Osteocyte (in vitro differentiated cells): Measurements from ENCODE around the gene SLC4A2. TPM values are rescaled to one million over a fixed set of nuclear protein-coding genes. Genes with fewer than 3 reads are reported as not detected.

Source experiments
- DNase-seq: peaks from one replicate; pipeline ENCODE4 v3.0.0; 2021; ENCODE audit warnings: mixed read lengths; ENCODE audit not compliant: unreplicated experiment; ENCODE audit errors: extremely low spot score
- H3K27ac Mint-ChIP-seq: one replicate; pipeline ENCODE4 v1.8.0; 2021; ENCODE audit warnings: mild to moderate bottlenecking, mixed read lengths; ENCODE audit not compliant: unreplicated experiment
- H3K27me3 Mint-ChIP-seq: one replicate; pipeline ENCODE4 v1.8.0; 2021; ENCODE audit warnings: mixed read lengths; ENCODE audit not compliant: unreplicated experiment
- H3K36me3 Mint-ChIP-seq: one replicate; pipeline ENCODE4 v1.8.0; 2021; ENCODE audit warnings: mixed read lengths; ENCODE audit not compliant: unreplicated experiment
- H3K4me1 Mint-ChIP-seq: one replicate; pipeline ENCODE4 v1.8.0; 2021; ENCODE audit warnings: mixed read lengths; ENCODE audit not compliant: unreplicated experiment
- H3K4me3 Mint-ChIP-seq: one replicate; pipeline ENCODE4 v1.8.0; 2021; ENCODE audit warnings: mild to moderate bottlenecking, moderate library complexity, mixed read lengths; ENCODE audit not compliant: unreplicated experiment
- H3K9me3 Mint-ChIP-seq: one replicate; pipeline ENCODE4 v1.8.0; 2021; ENCODE audit warnings: mixed read lengths; ENCODE audit not compliant: unreplicated experiment
- CTCF ChIP-seq: fragments of 200-600 bp; sonication (generic); IDR thresholded peaks from 2 replicates; pipeline ENCODE4 v1.5.0; 2021; ENCODE audit warnings: antibody characterized with exemption, mild to moderate bottlenecking, moderate library complexity
- total RNA-seq: library from RNA; stranded (reverse); gene quantifications from 2 replicates; pipeline ENCODE4 v1.2.1, GENCODE V29; 2021

The SLC4A2 gene
- total RNA-seq, 1 donor from 2014 or later: 289 TPM

GRCh38 chr7:151082141-151083070, 23.0 kb downstream of the SLC4A2 start:
- H3K27me3 Mint-ChIP-seq: no peaks in the 10 kb centered on the region
- peaks cover 57% of the 10 kb centered on the region for H3K4me1 Mint-ChIP-seq
- peak overlapping the region; percentile 89 for H3K4me3 Mint-ChIP-seq
- no peaks in the 10 kb centered on the region for H3K9me3 Mint-ChIP-seq
- H3K27ac Mint-ChIP-seq: peak overlapping the region; percentile 89
- H3K36me3 Mint-ChIP-seq: no peaks in the 10 kb centered on the region
- no peak for DNase-seq
- no peak for TF ChIP-seq CTCF

GRCh38 chr7:151083071-151083823, 23.9 kb downstream of the SLC4A2 start, which contains the start of gene TMUB1:
TSS of gene TMUB1 (minus strand) at chr7:151083493. CDS start at chr7:151082563, 930 bp downstream.
- DNase-seq: no peak
- H3K27me3 Mint-ChIP-seq: no peaks in the 10 kb centered on the region
- no peaks in the 10 kb centered on the region for H3K9me3 Mint-ChIP-seq
- H3K36me3 Mint-ChIP-seq: no peaks in the 10 kb centered on the region
- peaks cover 55% of the 10 kb centered on the region for H3K4me1 Mint-ChIP-seq
- peak within 1 kb of the TSS; percentile 89 for H3K4me3 Mint-ChIP-seq
- no peak for TF ChIP-seq CTCF
- H3K27ac Mint-ChIP-seq: peak within 1 kb of the TSS; percentile 89

GRCh38 chr7:151083824-151084160, 24.4 kb downstream of the SLC4A2 start:
- Mint-ChIP-seq H3K4me1 (peaks cover 53% of the 10 kb centered on the region), H3K9me3 (no peaks in the 10 kb centered on the region), H3K36me3 (no peaks in the 10 kb centered on the region), H3K27me3 (no peaks in the 10 kb centered on the region), H3K4me3 (peak overlapping the region; percentile 69), H3K27ac (peak overlapping the region; percentile 10)
- no peak for TF ChIP-seq CTCF
- DNase-seq: no peak

- H3K9me3 Mint-ChIP-seq: no peaks in the 10 kb centered on the region
- peaks cover 55% of the 10 kb centered on the region for H3K4me1 Mint-ChIP-seq
- DNase-seq: no peak
- H3K4me3 Mint-ChIP-seq: peak overlapping the region; percentile 80
- no peaks in the 10 kb centered on the region for H3K36me3 Mint-ChIP-seq
- no peaks in the 10 kb centered on the region for H3K27me3 Mint-ChIP-seq
- peak overlapping the region; percentile 87 for H3K27ac Mint-ChIP-seq
- no peak for TF ChIP-seq CTCF
Measured at GRCh38 chr7:151085329-151085690, 25.9 kb downstream of the SLC4A2 start.
